Stimulated activated CD4-positive, alpha-beta T cell treated with anti-CD3 and anti-CD28 coated beads, Interleukin-2, amount 100 ng/mL, for 48 hours (primary cell): ENCODE results near the gene RSPH6A.

Experiments used
- DNase-seq, 2 donors: peaks; one replicate each; pipeline ENCODE4 v3.0.0-alpha.2; 2020

Gene RSPH6A

DNA sequence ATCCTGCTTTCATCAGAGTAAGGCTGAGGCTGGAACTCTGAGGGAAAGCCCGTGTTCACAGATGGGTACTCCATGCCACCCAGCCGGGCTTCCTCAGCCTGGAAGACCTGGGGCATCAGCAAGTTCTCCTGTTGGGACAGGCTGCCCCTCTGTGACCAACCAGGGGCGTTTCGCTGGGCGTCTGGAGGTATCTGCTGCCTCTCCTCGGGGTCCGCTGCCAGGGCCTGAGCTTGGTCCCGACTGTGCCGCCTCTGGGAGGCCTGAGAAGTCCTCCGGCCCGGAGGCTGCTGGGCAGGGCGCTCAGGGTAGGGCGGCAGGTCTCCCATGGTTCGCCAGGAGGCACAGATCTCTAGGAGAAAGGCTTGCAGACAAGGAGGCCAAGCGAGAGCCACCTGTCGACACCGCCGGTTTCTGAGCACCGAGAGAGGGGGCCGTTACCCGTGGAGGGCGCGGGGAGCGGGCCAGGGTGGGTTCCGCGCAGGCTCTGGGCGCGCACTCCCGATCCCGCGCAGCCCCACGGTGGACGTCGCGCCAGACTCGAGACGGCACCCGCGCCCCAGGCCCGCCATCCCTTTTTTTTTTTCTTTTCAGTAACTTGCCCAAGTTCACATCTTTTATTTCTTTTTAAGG lies at the start of gene RSPH6A:
RSPH6A (minus strand) TSS at position 458 of the 630 bp plus-strand sequence; CDS start at position 326, 132 bp downstream.
- no peak for DNase-seq

DNA sequence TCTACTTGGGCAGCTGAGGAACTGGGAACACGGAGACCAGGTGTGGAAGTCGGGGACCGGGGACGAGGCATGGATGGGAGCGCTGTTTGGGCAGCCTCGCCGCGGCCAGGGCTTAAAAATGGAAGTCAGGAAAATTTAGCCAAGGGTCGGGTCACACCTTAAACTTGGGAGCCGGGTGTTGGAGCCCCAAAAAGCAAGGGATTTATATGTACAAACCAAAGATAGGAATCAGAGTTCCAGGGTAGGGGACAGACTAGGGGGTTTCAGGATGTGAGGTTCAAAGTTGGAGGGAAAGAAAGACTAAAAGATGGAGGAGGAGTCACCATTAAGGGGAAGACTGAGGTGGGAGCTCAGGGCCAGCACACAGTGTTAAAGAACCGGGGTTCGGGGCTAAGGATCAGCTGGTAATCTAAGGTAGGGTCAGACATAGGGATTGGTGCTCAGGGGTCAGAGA lies 49.5 kb upstream of the RSPH6A start:
- DNase-seq = no peak

DNA sequence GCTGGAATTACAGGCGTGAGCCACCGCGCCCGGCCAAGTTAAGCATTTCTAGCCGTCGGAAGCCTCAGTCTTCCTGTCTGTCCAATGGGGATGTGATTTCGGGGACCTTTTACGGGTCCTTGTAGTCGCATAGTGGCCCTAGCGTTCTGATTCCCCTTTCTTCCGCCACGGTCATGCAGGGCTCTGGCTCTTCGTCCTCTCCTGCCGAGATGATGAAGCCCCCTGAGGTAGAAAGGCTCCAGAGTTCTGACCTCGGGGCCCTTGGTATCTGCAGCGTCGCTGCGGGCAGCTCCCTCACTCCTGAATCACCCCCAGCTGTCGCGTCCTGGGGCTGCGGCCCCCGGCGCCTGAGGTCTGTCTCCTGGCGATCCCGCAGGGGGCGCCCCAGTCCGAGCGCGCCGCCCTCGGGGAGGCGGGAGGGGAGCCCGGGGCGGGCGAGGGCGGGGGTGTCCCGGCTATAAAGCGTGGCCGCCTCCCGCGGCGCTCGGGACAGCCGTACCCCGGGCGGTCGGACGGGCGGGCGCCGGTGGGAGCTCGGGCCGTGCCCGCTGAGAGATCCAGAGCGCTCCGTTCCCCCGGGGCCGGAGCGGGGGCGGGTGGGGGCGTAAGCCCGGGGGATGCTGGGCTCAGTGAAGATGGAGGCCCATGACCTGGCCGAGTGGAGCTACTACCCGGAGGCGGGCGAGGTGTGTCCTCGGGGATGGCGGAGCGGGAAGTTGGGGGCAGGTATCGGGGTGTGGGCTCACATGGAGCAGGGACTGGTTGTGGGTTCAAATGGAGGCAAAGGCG lies 48.9 kb upstream of the RSPH6A start, which contains the start of gene FOXA3:
FOXA3 (plus strand) TSS at position 487 of the 789 bp plus-strand sequence; CDS start at position 618, 131 bp downstream.
- DNase-seq = peak; percentile 52 to 64

DNA sequence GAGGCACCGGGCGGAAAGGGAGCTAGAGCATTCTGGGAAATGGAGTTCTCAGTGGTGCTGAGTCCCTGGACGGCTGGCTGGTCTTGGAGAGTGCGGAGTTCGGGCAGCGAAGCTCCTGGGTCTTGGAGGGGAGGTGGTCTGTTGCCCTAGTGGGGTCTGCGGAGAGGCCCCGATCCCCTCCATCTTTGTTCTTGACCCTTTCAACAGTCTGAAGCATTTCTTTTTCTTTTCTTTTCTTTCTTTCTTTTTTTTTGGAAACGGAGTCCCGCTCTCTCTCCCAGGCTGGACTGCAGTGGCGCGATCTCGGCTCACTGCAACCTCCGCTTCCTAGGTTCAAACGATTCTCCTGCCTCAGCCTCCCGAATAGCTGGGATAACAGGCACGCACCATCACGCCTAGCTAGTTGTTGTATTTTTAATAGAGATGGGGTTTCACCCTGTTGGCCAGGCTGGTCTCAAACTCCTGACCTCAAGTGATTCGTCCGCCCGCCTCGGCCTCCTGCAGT lies 48.3 kb upstream of the RSPH6A start:
- no peak for DNase-seq

DNA sequence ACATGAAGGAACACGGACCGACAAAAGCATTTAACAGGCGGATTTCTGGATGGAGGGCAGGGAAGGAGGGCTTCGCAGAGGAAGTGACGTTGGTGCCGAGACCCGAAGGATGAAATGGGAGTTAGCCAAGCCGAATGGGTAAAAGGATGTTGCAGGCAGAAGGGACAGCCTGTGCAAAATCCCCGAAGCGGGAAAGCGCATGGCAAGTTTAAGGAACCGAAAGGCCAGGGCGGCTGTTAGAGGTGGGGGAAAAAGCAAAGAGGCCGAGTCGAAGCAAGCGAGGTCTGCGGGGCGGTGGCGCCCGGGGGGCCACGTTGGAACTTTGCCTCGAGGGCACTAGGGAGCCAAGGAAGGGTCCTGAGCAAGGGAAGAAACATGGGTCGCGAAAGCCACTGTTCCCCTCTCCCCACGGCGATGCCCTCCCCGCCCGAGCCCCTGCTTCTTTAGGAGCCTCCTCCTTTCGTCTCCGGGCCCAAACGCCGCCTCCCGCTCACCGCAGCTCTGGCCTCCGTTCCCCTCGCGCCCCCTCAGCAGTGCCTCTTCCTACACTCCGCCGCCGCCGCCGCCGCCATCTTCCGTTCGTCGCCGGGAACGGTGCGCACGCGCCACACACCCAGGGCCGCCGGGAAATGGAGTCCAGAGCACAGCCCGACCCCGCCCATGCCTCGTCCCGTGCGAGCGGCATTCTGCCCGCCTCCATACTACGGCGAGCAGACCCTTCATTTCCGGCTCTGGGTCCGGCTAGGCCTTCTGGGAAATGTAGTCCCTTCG lies 47.6 kb upstream of the RSPH6A start, which contains the start of gene SYMPK:
SYMPK (minus strand) TSS at position 584 of the 771 bp plus-strand sequence. CDS start 8,652 bp downstream, outside the sequence.
- peak; percentile 97 to 98 for DNase-seq

DNA sequence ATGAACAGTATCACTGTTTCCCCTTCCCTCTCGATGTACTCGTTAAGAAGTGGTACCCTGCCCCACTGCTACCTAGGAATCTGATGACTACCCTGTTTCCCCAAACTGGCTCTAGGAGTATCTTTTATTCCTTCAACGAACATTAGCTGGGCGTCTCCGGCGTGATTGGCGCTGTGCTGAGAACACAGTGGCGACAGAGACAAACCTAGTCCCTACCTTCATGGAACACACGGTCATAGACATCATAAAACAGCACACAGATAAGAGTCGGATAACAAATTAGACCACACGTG lies 47.1 kb upstream of the RSPH6A start:
- DNase-seq = no peak

DNA sequence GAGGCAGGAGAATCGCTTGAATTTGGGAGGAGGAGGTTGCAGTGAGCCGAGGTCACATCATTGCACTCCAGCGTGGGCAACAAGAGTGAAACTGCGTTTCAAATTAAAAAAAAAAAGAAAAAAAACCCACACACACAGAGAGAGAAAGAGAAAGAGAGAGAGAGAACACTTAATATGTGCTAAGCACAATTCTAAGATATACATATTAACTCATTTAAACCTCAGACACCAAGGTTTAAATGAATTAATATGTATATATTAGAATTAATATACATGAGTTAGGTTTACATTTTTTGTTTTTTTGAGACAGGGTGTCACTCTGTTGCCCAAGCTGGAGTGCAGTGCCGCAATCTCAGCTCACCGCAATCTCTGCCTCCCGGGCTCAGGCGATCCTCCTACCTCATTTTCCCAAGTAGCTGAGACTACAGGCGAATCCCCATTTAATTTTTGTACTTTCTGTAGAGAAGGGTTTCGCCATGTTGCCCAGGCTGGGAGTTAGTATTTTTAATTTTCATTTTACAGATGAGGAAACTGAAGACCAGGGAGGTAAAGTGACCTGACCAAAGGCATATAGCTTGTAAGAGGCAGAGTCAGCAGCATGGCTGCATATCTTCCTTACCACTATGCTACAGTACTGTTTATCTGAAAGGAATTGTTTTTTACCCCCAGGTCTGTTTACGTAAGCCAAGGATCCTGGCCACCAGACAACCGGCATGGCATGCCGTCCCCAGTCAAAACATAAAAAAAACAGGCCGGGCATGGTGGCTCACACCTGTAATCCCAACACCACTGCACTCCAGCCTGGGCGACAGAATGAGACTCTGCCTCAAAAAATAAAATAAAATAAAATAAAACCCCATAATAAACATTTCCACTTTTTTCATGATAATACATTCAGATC lies 45.5 kb upstream of the RSPH6A start:
- no peak for DNase-seq

DNA sequence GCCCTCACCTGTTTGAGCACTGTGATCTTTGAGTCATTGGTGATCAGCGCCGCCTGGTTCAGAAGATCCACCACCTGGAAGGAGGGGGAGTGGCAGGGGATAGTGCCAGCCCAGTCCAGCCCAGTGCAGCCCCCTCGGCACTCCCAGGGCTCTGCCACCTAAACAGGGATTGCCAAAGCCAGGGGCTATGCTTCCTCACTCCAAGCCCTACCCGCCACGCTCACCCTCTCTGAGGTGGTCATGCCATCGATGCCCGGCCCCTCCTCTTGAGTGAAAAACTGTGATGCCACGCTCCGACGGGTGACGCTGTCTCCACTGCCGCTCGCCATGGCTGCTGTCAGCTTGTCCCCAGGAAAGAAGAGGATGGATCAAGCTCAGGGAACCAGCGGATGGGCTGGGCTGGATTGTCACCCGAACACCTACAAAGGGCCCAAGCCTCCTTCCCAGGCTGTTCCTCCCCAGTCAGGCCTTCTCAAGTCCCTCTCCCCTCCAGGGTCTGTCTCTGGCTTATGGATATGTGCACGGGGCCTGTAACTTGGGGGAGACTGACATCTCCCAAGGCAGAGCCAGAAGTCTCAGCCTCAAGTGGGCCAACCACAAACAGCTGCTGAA lies 39.2 kb upstream of the RSPH6A start:
- no peak for DNase-seq

DNA sequence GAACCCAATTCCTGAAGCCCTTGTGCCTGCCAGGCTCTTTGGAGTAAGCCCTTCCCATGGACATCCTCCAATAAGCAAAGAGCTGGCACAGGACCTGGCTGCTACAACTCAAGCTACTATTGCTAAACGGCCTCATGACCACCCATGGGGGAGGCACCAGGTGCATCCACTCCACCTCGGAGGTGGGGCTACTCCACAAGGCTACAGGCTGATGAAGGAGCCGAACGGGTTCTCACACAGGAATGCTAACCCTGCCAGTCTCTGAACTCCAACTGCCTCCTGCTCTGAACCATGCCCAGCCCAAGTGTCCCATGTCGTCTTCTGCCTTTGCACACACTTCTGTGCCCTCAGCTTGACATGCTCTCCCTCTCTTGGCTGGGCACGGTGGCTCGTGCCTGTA lies 37.9 kb upstream of the RSPH6A start:
- DNase-seq = no peak

DNA sequence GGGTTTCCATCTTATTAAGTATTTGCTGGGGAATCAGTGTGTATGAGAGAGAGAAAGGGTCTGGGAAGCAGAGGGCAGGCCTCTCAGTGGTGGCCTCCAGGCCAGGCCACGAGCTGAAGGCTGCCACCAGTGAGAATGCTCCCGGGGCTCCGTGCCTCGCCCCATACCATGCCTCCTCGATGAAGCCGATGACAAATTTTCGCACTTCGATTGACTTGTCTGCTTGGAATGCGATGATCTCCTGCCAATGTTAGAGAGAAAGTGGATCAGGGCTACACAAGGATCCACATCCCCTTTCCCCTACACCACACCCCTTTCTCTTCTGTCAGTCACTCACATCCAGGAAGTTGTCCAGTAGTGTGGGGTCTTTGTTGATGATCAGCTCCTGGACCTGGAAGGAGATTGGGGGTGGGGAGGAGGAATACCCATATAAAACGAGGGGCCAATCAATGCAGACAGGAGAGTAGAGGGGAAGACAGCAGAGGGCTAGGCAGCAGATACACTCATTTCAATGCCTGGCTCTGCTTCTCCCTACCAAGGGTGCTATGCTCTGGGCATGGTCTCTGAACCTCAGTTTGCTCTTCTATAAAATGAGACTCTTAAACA lies 37.1 kb upstream of the RSPH6A start:
- no peak for DNase-seq

DNA sequence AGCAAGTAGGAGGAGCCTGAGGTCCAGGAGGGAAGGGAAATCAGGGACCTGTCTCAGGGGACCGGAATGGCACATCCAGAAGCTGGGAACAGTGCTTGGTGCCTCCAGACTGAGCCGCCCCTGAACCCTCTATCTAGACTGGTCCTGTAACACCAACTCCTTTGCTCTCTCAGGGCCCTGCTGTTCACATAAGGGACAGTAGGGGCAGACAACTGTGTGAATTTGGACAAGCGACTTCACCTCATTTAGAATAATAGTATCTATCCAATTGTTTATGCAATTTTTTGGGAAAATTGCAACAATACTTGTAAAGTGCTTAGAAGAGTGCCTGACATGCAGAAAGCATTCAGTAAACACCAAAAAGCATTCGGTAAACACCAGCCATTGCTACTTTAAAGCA lies 33.8 kb upstream of the RSPH6A start:
- no peak for DNase-seq

DNA sequence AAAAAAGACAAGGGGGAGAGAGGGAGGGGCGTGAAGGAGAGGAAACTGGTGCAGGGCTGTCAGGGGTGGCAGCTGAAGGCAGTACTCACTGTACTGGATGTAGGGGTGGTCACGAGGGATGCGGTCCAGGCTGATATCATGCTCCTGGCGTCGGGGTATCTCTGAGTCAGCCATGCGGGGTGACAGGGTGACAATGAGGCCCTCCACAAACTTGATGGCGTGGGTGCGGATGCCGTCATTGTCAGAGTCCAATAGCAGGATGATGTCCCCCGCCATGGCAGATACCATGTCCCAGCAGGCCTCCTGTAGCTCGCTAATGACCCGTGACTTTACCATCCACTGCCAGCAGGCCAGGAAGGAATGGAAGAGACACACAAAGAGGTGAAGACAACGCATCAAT lies 32.6 kb upstream of the RSPH6A start:
- DNase-seq = no peak

DNA sequence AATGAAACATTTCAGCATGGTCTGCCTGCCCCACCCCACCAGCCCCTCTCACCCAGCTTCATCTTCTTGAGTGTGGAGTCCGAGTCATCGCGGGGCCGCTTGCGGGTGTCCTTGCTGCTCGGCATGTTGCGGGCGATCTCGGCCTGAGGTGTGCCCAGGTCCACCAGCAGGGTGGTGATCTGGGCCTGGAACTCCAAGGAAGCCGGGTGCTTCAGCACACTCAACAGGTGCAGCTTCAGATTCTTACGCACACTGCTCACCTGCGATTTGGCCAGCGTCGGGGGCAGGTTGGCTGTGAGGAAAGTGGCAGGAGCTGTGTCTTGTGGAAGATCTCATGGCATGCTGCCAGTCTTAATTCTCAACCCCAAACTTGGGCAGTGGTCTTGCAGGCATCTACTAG lies 27.1 kb upstream of the RSPH6A start:
- DNase-seq = no peak

DNA sequence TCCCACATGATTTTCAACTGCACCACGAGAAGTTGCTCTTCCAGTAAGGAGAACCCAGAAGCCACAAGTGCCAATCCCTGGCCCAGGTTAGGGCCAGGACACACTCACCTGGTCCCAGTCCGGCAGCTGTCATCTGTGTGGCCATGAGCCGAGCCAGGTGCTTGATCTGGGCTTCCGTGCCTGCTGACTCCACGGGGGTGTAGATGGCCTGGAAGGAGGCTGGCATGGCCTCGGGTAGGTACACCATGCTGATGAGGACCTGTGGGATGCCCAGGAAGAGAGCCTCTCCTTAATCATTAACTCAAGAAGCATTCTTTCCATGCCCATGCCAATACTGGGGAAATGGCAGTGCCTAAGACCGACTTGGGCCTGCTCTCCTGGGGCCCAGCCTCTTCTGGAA lies 19.9 kb upstream of the RSPH6A start:
- no peak for DNase-seq

DNA sequence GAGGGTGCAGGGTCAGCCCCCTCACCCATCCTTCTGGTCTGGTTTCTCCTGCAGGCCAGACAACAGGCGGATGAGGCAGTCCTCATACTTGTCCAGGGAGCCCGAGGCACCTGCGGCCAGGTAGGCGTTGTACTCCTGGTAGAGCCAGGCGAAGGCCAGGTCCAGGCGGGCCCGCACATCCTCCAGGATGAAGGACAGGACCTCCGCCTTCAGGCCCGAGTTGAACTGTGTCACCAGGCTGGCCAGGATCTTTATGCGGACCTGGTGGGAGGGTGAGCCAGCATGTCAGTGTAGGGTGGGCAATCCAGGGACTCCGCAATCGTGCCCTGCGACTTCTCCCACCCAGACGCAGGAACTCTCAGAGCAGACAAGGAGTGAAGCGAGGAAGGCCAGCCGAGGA lies 13.8 kb upstream of the RSPH6A start:
- DNase-seq = no peak

DNA sequence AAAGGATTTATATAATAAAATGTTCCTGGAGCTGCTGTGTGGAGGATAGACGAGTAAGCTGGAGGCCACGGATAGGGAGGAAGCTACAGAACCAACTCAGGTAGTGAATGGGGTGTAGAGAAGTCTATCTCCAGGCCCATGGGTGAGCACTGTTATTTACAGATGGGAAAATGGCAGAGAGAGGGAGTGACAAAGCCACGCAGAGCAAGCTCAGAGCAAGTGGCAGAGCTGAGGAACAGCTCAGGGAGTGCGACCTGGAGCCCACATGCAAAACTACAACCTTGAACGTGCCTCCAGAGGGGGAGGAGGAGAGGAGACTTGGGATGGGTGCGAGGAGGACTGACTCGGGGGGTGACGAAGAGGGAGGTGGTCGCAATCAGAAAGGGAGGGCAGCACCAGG lies 13.4 kb upstream of the RSPH6A start:
- DNase-seq = no peak

DNA sequence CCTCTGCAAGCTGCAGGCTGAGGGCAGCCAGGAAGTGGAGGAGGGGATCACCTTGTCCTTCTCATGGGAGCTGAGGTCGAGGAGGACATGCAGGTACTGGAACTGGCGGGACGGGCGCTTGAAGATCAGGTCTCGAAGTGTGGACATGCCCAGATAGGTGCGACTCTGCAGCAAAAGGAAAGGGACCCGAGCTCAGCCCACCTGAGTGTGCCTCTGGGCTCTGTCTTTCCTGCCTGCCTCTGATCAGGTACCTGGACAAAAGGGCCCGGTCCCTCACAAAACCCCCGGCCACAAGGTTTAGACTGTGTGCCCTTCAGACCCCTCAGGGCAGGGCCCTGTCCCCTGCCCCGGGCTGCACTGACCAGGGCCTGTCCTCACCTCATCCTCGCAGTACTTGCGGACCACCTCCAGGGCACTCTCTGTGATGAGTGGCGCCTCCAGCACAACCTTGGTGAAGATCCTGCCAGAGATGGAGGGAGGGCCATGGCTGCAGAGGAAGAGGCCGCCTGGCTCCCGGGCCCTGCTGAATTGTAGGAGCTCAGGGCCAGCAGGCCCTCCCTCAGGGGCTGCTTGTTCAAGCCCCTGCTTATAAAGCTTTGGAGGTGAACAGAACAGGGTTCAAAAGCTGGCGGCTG lies 12.5 kb upstream of the RSPH6A start:
- no peak for DNase-seq

DNA sequence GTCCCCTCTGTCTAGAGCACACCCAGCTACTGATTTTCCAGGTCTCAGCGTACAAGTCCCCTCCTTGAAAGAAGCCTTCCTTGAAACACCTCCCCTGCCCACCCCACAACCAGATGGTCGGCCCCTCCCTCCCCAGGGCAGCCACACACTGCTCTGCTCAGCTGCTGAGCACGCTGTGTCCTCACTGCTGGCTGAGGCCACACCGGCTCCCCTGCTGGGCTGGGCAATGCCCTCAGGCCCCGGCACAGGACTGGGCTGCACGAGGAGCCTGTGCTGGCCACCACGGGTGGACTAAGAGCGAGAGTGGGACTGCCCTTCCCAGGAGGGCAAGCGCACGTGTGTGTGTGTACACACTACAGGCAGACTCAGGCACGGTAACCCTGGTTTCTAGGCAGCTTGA lies 11.8 kb upstream of the RSPH6A start:
- DNase-seq = no peak

DNA sequence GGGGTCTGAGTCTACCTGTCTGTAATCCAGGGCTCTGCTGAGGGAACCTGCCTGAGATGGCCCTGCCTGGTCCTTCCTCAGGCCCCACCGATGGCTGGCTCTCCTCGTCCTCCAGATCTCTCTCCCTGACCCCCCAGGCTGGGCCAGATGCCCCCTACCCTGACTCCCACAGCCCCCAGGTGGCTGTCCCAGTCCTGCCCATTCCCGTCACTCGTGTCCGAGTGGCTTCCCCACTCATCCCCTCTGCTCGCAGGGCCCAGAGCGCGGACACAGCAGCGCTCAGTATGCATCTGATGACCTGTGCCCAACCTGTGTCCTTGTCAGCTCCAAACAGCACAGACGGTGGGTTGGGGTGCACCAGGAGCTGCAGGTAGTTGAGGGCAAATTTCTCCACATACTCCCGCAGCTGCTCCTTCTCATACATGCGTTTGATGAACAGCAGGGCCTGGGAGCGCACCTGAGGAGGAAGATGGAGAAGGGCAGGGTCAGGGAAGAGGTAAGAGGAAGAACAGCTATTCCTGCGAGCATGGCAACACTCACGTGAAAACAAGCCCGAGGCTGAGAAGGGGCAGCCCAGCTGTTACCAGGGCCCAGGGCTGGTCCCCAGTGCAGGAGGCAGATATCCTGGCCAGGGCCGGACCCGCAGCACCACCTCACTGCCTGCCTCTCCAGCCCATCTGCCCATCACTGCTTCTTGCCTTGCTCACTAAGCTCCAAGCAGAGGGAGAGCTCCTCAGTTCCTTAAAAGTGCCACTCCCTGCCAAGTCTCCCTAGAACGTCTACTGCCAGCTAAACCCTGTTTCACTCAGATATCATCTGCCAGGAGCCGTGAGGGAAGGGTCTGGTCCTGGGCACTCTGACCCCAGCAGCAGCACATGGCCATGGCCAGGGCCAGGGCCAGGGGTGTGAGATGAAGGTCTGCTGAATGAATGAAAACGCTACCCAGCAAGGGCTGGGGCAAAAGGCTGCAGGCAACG lies 11.1 kb upstream of the RSPH6A start:
- no peak for DNase-seq

DNA sequence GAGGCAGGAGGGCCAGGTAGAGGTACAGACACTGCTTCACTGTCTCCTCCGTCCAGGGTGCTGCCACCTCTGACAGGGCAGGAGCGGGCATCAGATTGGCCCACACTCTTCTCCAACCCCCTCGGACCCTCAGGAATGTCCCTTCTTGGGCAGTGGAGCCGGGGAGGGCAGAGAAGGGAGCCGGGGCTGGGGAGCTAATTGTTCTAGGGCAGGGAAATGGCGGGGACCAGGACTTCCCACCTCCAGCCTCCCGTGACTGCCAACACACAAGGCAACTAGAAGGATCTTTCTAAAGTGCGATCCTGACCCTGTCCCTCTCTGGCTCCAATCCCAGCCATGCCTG lies 10.1 kb upstream of the RSPH6A start:
- DNase-seq = no peak
